K562 (cell line): Measurements from ENCODE around the gene PEDS1. TPM values are rescaled to one million over a fixed set of nuclear protein-coding genes. Genes with fewer than 3 reads are reported as not detected.
A peak's percentile ranks its signal among the peaks of the same experiment; 100 is the strongest.

Experiments used
- HEY1 ChIP-seq: fragments of 250-450 bp; sonication (Bioruptor Pico); IDR thresholded peaks from 2 replicates; pipeline ENCODE4 v1.5.0; 2020; ENCODE audit warnings: mild to moderate bottlenecking, moderate library complexity, borderline replicate concordance
- ILK ChIP-seq: fragments of 450-650 bp; IDR thresholded peaks from 2 replicates; pipeline ENCODE4 v1.6.1; 2016; ENCODE audit warnings: missing genetic modification characterization, low read depth, mild to moderate bottlenecking, missing compliant biosample characterization, moderate library complexity, borderline replicate concordance
- MEF2A ChIP-seq: IDR thresholded peaks from 2 replicates; pipeline ENCODE4 v1.6.1; 2011; ENCODE audit warnings: low read depth, mild to moderate bottlenecking, low read length, moderate library complexity; ENCODE audit not compliant: control insufficient read depth
- PHF21A ChIP-seq: fragments of 450-650 bp; IDR thresholded peaks from 2 replicates; pipeline ENCODE4 v1.6.1; 2017; ENCODE audit warnings: low read depth, borderline replicate concordance
- RBM39 ChIP-seq: fragments of 200-400 bp; formaldehyde crosslinking; optimal IDR thresholded peaks from 2 replicates; pipeline ENCODE3; 2018; ENCODE audit warnings: low read depth, low read length
- SREBF1 ChIP-seq: fragments of 150-350 bp; IDR thresholded peaks from 2 replicates; pipeline ENCODE4 v1.6.1; 2014; ENCODE audit warnings: antibody characterized with exemption, low read depth, low read length, borderline replicate concordance
- TARDBP ChIP-seq: fragments of 450-650 bp; IDR thresholded peaks from 2 replicates; pipeline ENCODE4 v1.6.1; 2016
- TCF7 ChIP-seq: sonication (generic); IDR thresholded peaks from 2 replicates; pipeline ENCODE4 v1.6.1; 2016; ENCODE audit warnings: antibody characterized with exemption, borderline replicate concordance
- ZFPM2 ChIP-seq: fragments of 250-450 bp; sonication (Bioruptor Pico); IDR thresholded peaks from 2 replicates; pipeline ENCODE4 v1.5.1; 2022; ENCODE audit warnings: mild to moderate bottlenecking
- ZNF140 ChIP-seq: fragments of 250-450 bp; sonication (Bioruptor Pico); IDR thresholded peaks from 2 replicates; pipeline ENCODE4 v1.8.0; 2021; ENCODE audit warnings: moderate library complexity, mild to moderate bottlenecking, inconsistent platforms
- ZNF408 ChIP-seq: fragments of 250-450 bp; sonication (Bioruptor Pico); IDR thresholded peaks from 2 replicates; pipeline ENCODE4 v1.4.0; 2020; ENCODE audit warnings: low read depth, mild to moderate bottlenecking, moderate library complexity
- polyA plus RNA-seq, 8 experiments: library from polyadenylated mRNA; depleted of rRNA in 4 of 8; stranded (reverse) in 5 of 8; unstranded in 3 of 8; fragments of >200 nt; fragmentation: Nextera tagmentation in 2 of 8; fragmentation: Illumina TruSeq in 1 of 8; extraction: Ambion mirVana in 2 of 8; extraction: Trizol in 1 of 8; gene quantifications; 2 replicates each; pipeline versions ENCODE4 v1.2.1 to v1.2.3, GENCODE V29; 2011 to 2014; ENCODE audit warnings: inconsistent platforms in 1 of 8, missing spikeins in 1 of 8
- total RNA-seq, 7 experiments: library from RNA; depleted of rRNA in 6 of 7; stranded (reverse); fragments of >200 nt in 6 of 7; fragmentation: Illumina TruSeq in 2 of 7; extraction: Trizol in 2 of 7; gene quantifications; 2 replicates each; pipeline versions ENCODE4 v1.2.1 to v1.2.3, GENCODE V29; 2011 to 2021; ENCODE audit warnings: low replicate concordance in 1 of 7
- TF ChIP-seq, protein P1 (sequence below), 2 experiments: IDR thresholded peaks; 2 replicates each; pipeline ENCODE4 v1.6.1; 2011; ENCODE audit warnings: borderline replicate concordance in 1 of 2, control low read depth in 1 of 2, low read depth in 1 of 2, low read length in 1 of 2, mild to moderate bottlenecking in 1 of 2, mixed read lengths in 1 of 2, moderate library complexity in 1 of 2; ENCODE audit not compliant: insufficient read depth in 1 of 2, insufficient read length in 1 of 2, poor library complexity in 1 of 2, severe bottlenecking in 1 of 2; ENCODE audit errors: extremely low read depth in 1 of 2
- TF ChIP-seq, protein P2 (sequence below): fragments of 150-350 bp; IDR thresholded peaks from 2 replicates; pipeline ENCODE4 v1.6.1; 2014; ENCODE audit warnings: low read depth, mild to moderate bottlenecking, low read length, borderline replicate concordance
- TF ChIP-seq, protein P3 (sequence below): fragments of 250-450 bp; sonication (Bioruptor Pico); IDR thresholded peaks from 2 replicates; pipeline ENCODE4 v1.4.0; 2020; ENCODE audit warnings: mild to moderate bottlenecking

PEDS1 gene
- total and polyA plus RNA-seq, 9 of the 15 experiments (the other 6 are each of a cell fraction or from before 2014, with no cell fraction given) = 2.9 to 38.5 (median 24.2) TPM

DNA sequence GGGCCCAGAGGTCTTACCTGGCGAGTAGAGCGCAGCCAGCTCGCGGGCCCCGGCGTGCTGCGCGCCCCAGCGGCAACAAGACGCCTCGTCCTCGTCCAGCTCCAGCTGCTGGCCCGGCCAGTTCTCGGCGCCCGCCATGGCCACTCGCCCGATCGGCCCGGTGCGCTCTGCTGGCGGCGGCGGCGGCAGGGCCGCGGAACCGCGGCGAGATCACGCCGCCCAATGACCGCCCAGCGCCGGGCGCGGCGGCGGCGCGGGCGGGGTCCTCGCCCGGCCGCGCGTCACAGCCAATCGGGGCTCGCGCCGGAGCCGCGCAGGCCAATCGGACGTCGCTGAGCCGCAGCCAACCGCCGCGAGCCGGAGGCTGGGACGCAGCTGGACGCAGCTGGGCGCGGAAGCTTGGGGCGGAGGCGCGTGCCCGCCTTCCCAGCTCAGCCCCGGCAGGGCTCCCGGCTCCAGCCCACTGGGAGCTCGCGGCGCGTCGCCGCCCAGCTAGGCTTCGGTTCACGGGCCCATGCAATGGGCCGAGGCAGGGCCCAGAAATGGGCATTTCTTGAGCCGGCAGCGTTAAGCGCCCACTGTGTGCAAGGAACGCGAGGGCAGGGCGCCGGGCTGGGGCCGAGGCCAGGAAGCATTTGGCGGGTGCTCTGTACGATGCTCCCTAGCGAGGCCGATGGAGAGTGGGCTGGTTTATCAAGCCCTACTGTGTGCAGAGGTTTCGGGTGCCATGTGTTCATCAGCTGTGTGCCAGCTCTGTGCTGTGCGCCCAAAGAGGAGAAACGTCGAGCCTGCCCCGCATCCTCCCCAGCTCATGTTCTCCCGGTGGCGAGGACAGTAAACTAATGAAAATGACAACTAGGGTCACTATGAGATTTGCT is at the start of gene PEDS1 (continued):
- TF ChIP-seq, protein P1, sequence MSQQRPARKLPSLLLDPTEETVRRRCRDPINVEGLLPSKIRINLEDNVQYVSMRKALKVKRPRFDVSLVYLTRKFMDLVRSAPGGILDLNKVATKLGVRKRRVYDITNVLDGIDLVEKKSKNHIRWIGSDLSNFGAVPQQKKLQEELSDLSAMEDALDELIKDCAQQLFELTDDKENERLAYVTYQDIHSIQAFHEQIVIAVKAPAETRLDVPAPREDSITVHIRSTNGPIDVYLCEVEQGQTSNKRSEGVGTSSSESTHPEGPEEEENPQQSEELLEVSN (IDR thresholded peaks at IDR 0.05; ENCODE audit: borderline replicate concordance in 1 of 2, extremely low read depth in 1 of 2, insufficient read depth in 1 of 2, insufficient read length in 1 of 2, low read depth in 1 of 2, low read length in 1 of 2, poor library complexity in 1 of 2, severe bottlenecking in 1 of 2) = peak; percentile 94 to 98
- TF ChIP-seq, protein P2, sequence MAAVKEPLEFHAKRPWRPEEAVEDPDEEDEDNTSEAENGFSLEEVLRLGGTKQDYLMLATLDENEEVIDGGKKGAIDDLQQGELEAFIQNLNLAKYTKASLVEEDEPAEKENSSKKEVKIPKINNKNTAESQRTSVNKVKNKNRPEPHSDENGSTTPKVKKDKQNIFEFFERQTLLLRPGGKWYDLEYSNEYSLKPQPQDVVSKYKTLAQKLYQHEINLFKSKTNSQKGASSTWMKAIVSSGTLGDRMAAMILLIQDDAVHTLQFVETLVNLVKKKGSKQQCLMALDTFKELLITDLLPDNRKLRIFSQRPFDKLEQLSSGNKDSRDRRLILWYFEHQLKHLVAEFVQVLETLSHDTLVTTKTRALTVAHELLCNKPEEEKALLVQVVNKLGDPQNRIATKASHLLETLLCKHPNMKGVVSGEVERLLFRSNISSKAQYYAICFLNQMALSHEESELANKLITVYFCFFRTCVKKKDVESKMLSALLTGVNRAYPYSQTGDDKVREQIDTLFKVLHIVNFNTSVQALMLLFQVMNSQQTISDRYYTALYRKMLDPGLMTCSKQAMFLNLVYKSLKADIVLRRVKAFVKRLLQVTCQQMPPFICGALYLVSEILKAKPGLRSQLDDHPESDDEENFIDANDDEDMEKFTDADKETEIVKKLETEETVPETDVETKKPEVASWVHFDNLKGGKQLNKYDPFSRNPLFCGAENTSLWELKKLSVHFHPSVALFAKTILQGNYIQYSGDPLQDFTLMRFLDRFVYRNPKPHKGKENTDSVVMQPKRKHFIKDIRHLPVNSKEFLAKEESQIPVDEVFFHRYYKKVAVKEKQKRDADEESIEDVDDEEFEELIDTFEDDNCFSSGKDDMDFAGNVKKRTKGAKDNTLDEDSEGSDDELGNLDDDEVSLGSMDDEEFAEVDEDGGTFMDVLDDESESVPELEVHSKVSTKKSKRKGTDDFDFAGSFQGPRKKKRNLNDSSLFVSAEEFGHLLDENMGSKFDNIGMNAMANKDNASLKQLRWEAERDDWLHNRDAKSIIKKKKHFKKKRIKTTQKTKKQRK = no peak
- TF ChIP-seq TARDBP (no peak), MEF2A (no peak), ZFPM2 (CRISPR knock-in tag) (no peak), SREBF1 (no peak), TCF7 (no peak), PHF21A (0 out of 2 replicates have a peak, but pooled peaks have one; percentile 26), RBM39 (no peak), ZNF140 (CRISPR knock-in tag) (no peak), ZNF408 (CRISPR knock-in tag) (no peak), HEY1 (CRISPR knock-in tag) (no peak), ILK (tag) (no peak)
- TF ChIP-seq, protein P3, sequence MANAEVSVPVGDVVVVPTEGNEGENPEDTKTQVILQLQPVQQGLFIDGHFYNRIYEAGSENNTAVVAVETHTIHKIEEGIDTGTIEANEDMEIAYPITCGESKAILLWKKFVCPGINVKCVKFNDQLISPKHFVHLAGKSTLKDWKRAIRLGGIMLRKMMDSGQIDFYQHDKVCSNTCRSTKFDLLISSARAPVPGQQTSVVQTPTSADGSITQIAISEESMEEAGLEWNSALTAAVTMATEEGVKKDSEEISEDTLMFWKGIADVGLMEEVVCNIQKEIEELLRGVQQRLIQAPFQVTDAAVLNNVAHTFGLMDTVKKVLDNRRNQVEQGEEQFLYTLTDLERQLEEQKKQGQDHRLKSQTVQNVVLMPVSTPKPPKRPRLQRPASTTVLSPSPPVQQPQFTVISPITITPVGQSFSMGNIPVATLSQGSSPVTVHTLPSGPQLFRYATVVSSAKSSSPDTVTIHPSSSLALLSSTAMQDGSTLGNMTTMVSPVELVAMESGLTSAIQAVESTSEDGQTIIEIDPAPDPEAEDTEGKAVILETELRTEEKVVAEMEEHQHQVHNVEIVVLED (CRISPR knock-in tag) = peak; percentile 80
